ENCODE results near the gene TBCEL. TPM values are rescaled to one million over a fixed set of nuclear protein-coding genes. Genes with fewer than 3 reads are reported as not detected.

Gene TBCEL
- total RNA-seq, 1 experiment from 2014 or later, result 17.7 TPM

GRCh38 chr11:121086866-121087265, 63.0 kb downstream of the TBCEL start:
- Histone ChIP-seq H4K20me1 (ENCODE audit: insufficient read depth) (no peaks in the 10 kb centered on the region), H3K27ac (ENCODE audit: low read depth, low read length) (no peak overlapping the region), H3K9me3 (ENCODE audit: control insufficient read depth in 1 of 2, insufficient read depth in 1 of 2, low read depth in 1 of 2, low read length in 2 of 2) (no peaks in the 10 kb centered on the region), H3K4me2 (ENCODE audit: low read length) (no peak overlapping the region), H3K4me1 (ENCODE audit: control insufficient read depth in 1 of 2, insufficient read depth in 2 of 2, low read length in 2 of 2) (no peaks in the 10 kb centered on the region), H3K79me2 (ENCODE audit: insufficient read depth, low read length) (no peaks in the 10 kb centered on the region), H3K9me2 (ENCODE audit: insufficient read depth) (no peaks in the 10 kb centered on the region), H3K9ac (ENCODE audit: low read length) (no peak overlapping the region), H3K4me3 (replicated peaks in 1 of 2; ENCODE audit: low read depth in 1 of 2, low read length in 2 of 2) (no peak overlapping the region), H3K27me3 (ENCODE audit: insufficient read depth, low read length) (no peaks in the 10 kb centered on the region), H2AFZ (ENCODE audit: low read depth, low read length, poor library complexity, severe bottlenecking) (no peak overlapping the region), H3K36me3 (ENCODE audit: control insufficient read depth in 1 of 2, insufficient read depth in 2 of 2, low read length in 2 of 2) (peaks cover 0 to 2% of the 10 kb centered on the region in 2 experiments; a peak in 1 of 4 replicates)
- POLR2A ChIA-PET, result no interaction called here
- RAD21 ChIA-PET (ENCODE audit: low non-redundant PET in 1 of 2, low total read pairs in 2 of 2, uncharacterized antibody in 2 of 2, unreplicated experiment in 2 of 2), result no interaction called here
- CTCF ChIA-PET, result no interaction called here
- DNase-seq (ENCODE audit: low read depth, low spot score) (no peak), ATAC-seq (no peak)
- TF ChIP-seq CTCF (IDR thresholded peaks at IDR 0.05 in 2 of 3, conservative IDR thresholded peaks at IDR 0.05 in 1 of 3; ENCODE audit: borderline replicate concordance in 1 of 3, insufficient read depth in 1 of 3, low read depth in 2 of 3, low read length in 2 of 3) (no peak), JUND (IDR thresholded peaks at IDR 0.05) (no peak), REST (IDR thresholded peaks at IDR 0.05; ENCODE audit: low read depth) (no peak), SP1 (IDR thresholded peaks at IDR 0.05; ENCODE audit: low read depth) (no peak), EGR1 (IDR thresholded peaks at IDR 0.05; ENCODE audit: low read depth) (no peak), RAD21 (IDR thresholded peaks at IDR 0.05; ENCODE audit: low read depth) (no peak), ATF3 (IDR thresholded peaks at IDR 0.05) (no peak), MAX (IDR thresholded peaks at IDR 0.05) (no peak), EZH2phosphoT487 (IDR thresholded peaks at IDR 0.05; ENCODE audit: borderline replicate concordance) (no peak), TCF7L2 (IDR thresholded peaks at IDR 0.05; ENCODE audit: borderline replicate concordance, extremely low read depth, insufficient read depth, insufficient read length) (no peak), ELF1 (IDR thresholded peaks at IDR 0.05; ENCODE audit: borderline replicate concordance, low read depth) (no peak), ZNF274 (IDR thresholded peaks at IDR 0.05; ENCODE audit: low read depth, low read length) (no peak)
- no TSS peak for BruUV-seq (replicated peaks)
- intact Hi-C loops (cut with micrococcal nuclease), result no loop called here
